CD4-positive, alpha-beta memory T cell (primary cell): ENCODE results near the gene LRP1B. TPM values are rescaled to one million over a fixed set of nuclear protein-coding genes. Genes with fewer than 3 reads are reported as not detected.

Experiments used
- CTCF ChIA-PET: fragments of 350-600 bp; sonication (Branson Sonifier 250); formaldehyde crosslinking; loops from one replicate; lab custom pipeline; 2021; ENCODE audit warnings: inconsistent platforms; ENCODE audit not compliant: partially characterized antibody; lab: Charles Lee
- POLR2A ChIA-PET: fragments of 350-600 bp; sonication (Branson Sonifier 250); formaldehyde crosslinking; loops from one replicate; lab custom pipeline; 2021; ENCODE audit not compliant: partially characterized antibody; lab: Charles Lee
- DNase-seq, 5 donors: peaks; one replicate each; pipeline versions ENCODE4 v3.0.0 to v3.0.0-alpha.2; 2020 to 2022; ENCODE audit warnings: mixed read lengths in 1 of 5
- H3K27ac ChIP-seq: one replicate; pipeline ENCODE4 v1.7.0; 2013; ENCODE audit warnings: low read depth, low read length
- H3K27me3 ChIP-seq: 2 replicates; pipeline ENCODE4 v1.7.0; 2013; ENCODE audit warnings: mild to moderate bottlenecking, low read length, moderate library complexity; ENCODE audit not compliant: insufficient read depth
- H3K36me3 ChIP-seq: 2 replicates; pipeline ENCODE4 v1.7.0; 2013; ENCODE audit warnings: mild to moderate bottlenecking, low read length, moderate library complexity; ENCODE audit not compliant: insufficient read depth
- H3K4me1 ChIP-seq: 2 replicates; pipeline ENCODE4 v1.7.0; 2013; ENCODE audit warnings: mild to moderate bottlenecking, low read length, moderate library complexity; ENCODE audit not compliant: insufficient read depth
- H3K4me3 ChIP-seq, 2 donors: one replicate each; pipeline ENCODE4 v1.7.0; 2013; ENCODE audit warnings: low read length in 2 of 2, mild to moderate bottlenecking in 1 of 2
- H3K9me3 ChIP-seq, 2 donors: one replicate each; pipeline ENCODE4 v1.7.0; 2013; ENCODE audit warnings: low read length in 2 of 2, control low read depth in 1 of 2; ENCODE audit not compliant: control insufficient read depth in 1 of 2
- H3K27ac Mint-ChIP-seq, 7 donors: one replicate each; pipeline ENCODE4 v1.8.0; 2020 to 2021; ENCODE audit warnings: mixed read lengths in 7 of 7, mild to moderate bottlenecking in 6 of 7, inconsistent platforms in 3 of 7, moderate library complexity in 3 of 7
- H3K27me3 Mint-ChIP-seq, 2 donors: one replicate each; pipeline ENCODE4 v1.8.0; 2020 to 2021; ENCODE audit warnings: mixed read lengths in 2 of 2
- H3K36me3 Mint-ChIP-seq, 2 donors: one replicate each; pipeline ENCODE4 v1.8.0; 2020 to 2021; ENCODE audit warnings: mixed read lengths in 2 of 2, inconsistent platforms in 1 of 2, mild to moderate bottlenecking in 1 of 2
- H3K4me1 Mint-ChIP-seq, 4 donors: one replicate each; pipeline ENCODE4 v1.8.0; 2020 to 2021; ENCODE audit warnings: mixed read lengths in 4 of 4, mild to moderate bottlenecking in 1 of 4
- H3K4me3 Mint-ChIP-seq, 8 donors: one replicate each; pipeline ENCODE4 v1.8.0; 2020 to 2021; ENCODE audit warnings: mixed read lengths in 8 of 8, mild to moderate bottlenecking in 7 of 8, moderate library complexity in 6 of 8, inconsistent platforms in 3 of 8
- H3K9me3 Mint-ChIP-seq, 8 donors: one replicate each; pipeline ENCODE4 v1.8.0; 2020 to 2021; ENCODE audit warnings: mixed read lengths in 8 of 8, mild to moderate bottlenecking in 5 of 8, inconsistent platforms in 3 of 8, moderate library complexity in 1 of 8
- intact Hi-C: fragments of 100-400 bp; cut with micrococcal nuclease; formaldehyde crosslinking; loops from one replicate; pipeline ENCODE4 v1.15.1; 2023
- polyA plus RNA-seq, 2 donors: library from polyadenylated mRNA; unstranded; fragments of 300-500 nt; fragmentation: Illumina TruSeq; gene quantifications; one replicate each; pipeline ENCODE4 v1.2.3, GENCODE V29; 2021
- total RNA-seq, 2 experiments: library from RNA; stranded (reverse); gene quantifications; one replicate each; pipeline ENCODE4 v1.2.3, GENCODE V29; 2021

Gene LRP1B
- total and polyA plus RNA-seq, 4 experiments from 2014 or later = not detected

GRCh38 chr2:141498561-141498960 is 632.3 kb downstream of the LRP1B start:
- POLR2A ChIA-PET = no interaction called here
- H3K36me3 Mint-ChIP-seq = no peaks in the 10 kb centered on the region
- no peak overlapping the region for H3K4me3 ChIP-seq
- H3K4me1 Mint-ChIP-seq = no peaks in the 10 kb centered on the region
- no peaks in the 10 kb centered on the region for H3K27me3 Mint-ChIP-seq
- H3K27ac ChIP-seq = no peak overlapping the region
- CTCF ChIA-PET = no interaction called here
- no peaks in the 10 kb centered on the region for H3K9me3 ChIP-seq
- H3K36me3 ChIP-seq = no peaks in the 10 kb centered on the region
- H3K4me3 Mint-ChIP-seq = no peak overlapping the region
- no peaks in the 10 kb centered on the region for H3K27me3 ChIP-seq
- H3K27ac Mint-ChIP-seq = peak overlapping the region in 1 of 7 donors; percentile 10
- no peak for DNase-seq
- H3K4me1 ChIP-seq = no peaks in the 10 kb centered on the region
- H3K9me3 Mint-ChIP-seq = peaks cover 0 to 18% (median 5%) of the 10 kb centered on the region in 8 donors
- intact Hi-C loops = no loop called here

GRCh38 chr2:141497272-141497671 is 633.5 kb downstream of the LRP1B start:
- ChIA-PET POLR2A (no interaction called here), CTCF (no interaction called here)
- no peaks in the 10 kb centered on the region for H3K4me1 ChIP-seq
- Mint-ChIP-seq H3K27me3 (no peaks in the 10 kb centered on the region), H3K9me3 (peaks cover 3 to 19% (median 5%) of the 10 kb centered on the region in 8 donors), H3K4me1 (no peaks in the 10 kb centered on the region), H3K36me3 (no peaks in the 10 kb centered on the region), H3K27ac (no peak overlapping the region), H3K4me3 (no peak overlapping the region)
- no peak overlapping the region for H3K27ac ChIP-seq
- DNase-seq = no peak
- H3K36me3 ChIP-seq = no peaks in the 10 kb centered on the region
- H3K9me3 ChIP-seq = no peaks in the 10 kb centered on the region
- H3K4me3 ChIP-seq = no peak overlapping the region
- intact Hi-C loops = no loop called here
- H3K27me3 ChIP-seq = no peaks in the 10 kb centered on the region

DNA sequence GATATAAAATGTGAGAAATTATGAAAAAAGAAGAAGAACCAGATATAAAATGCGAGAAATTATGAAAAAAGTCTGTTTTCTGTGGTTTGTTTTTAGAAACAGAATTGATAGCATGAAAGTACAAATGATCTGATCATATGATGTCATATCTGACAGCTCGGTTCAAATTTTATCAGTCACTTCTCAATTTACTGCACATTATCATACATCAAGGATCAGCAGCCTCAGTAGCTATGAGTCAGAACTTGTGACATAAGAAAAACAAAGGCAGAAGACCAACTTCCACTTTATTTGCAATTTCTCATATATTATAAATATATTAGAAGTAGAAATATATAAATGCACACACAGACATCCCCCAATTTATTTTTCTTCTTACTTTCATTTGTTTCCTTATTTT is 634.0 kb downstream of the LRP1B start:
- H3K4me3 ChIP-seq = no peak overlapping the region
- H3K27me3 ChIP-seq = no peaks in the 10 kb centered on the region
- intact Hi-C loops = no loop called here
- Mint-ChIP-seq H3K27ac (no peak overlapping the region), H3K27me3 (no peaks in the 10 kb centered on the region), H3K9me3 (peaks cover 3 to 22% (median 6%) of the 10 kb centered on the region in 8 donors), H3K4me1 (no peaks in the 10 kb centered on the region), H3K36me3 (no peaks in the 10 kb centered on the region), H3K4me3 (no peak overlapping the region)
- DNase-seq = no peak
- no peaks in the 10 kb centered on the region for H3K36me3 ChIP-seq
- CTCF ChIA-PET = no interaction called here
- no peaks in the 10 kb centered on the region for H3K9me3 ChIP-seq
- POLR2A ChIA-PET = no interaction called here
- no peak overlapping the region for H3K27ac ChIP-seq
- no peaks in the 10 kb centered on the region for H3K4me1 ChIP-seq

- no peaks in the 10 kb centered on the region for H3K4me1 ChIP-seq
- no peaks in the 10 kb centered on the region for H3K4me1 Mint-ChIP-seq
- CTCF ChIA-PET = no interaction called here
These were observed 636.9 kb downstream of the LRP1B start for GRCh38 chr2:141493936-141494335.

GRCh38 chr2:141492816-141493215 is 638.0 kb downstream of the LRP1B start:
- Mint-ChIP-seq H3K36me3 (no peaks in the 10 kb centered on the region), H3K27ac (no peak overlapping the region), H3K4me3 (no peak overlapping the region), H3K27me3 (no peaks in the 10 kb centered on the region), H3K4me1 (no peaks in the 10 kb centered on the region), H3K9me3 (peaks cover 0 to 23% (median 6%) of the 10 kb centered on the region in 8 donors)
- intact Hi-C loops = no loop called here
- H3K9me3 ChIP-seq = no peaks in the 10 kb centered on the region
- no peaks in the 10 kb centered on the region for H3K4me1 ChIP-seq
- no peaks in the 10 kb centered on the region for H3K36me3 ChIP-seq
- H3K4me3 ChIP-seq = no peak overlapping the region
- CTCF ChIA-PET = no interaction called here
- POLR2A ChIA-PET = no interaction called here
- H3K27me3 ChIP-seq = no peaks in the 10 kb centered on the region
- DNase-seq = no peak
- H3K27ac ChIP-seq = no peak overlapping the region

More at GRCh38 chr2:141493936-141494335, 636.9 kb downstream of the LRP1B start:
- no peaks in the 10 kb centered on the region for H3K36me3 Mint-ChIP-seq
- Histone ChIP-seq H3K27me3 (no peaks in the 10 kb centered on the region), H3K36me3 (no peaks in the 10 kb centered on the region), H3K4me3 (no peak overlapping the region), H3K27ac (no peak overlapping the region), H3K9me3 (no peaks in the 10 kb centered on the region)
- no peak overlapping the region for H3K27ac Mint-ChIP-seq
- POLR2A ChIA-PET = no interaction called here
- no peak for DNase-seq
- no peak overlapping the region for H3K4me3 Mint-ChIP-seq
- no peaks in the 10 kb centered on the region for H3K27me3 Mint-ChIP-seq
- intact Hi-C loops = no loop called here
- peaks cover 3 to 23% (median 6%) of the 10 kb centered on the region in 8 donors for H3K9me3 Mint-ChIP-seq

DNA sequence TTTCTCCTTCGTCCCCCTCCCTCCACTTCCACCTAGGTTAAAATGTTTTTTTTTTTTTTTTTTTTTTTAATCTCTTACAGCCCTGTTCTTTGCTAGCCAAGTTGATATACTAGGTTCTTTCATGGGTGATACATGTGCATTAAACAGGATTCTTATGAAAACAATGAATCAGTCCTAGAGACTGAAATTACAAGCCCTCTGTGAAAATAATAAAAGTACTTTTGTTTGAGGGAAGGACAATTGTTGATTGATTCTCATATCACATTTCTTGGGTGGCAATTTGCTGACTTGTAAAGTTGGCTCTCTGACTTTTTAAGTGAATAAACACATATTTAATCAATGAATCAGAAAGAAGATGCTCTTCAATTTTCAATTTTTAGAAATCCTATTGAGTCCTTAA is 639.9 kb downstream of the LRP1B start:
- no peaks in the 10 kb centered on the region for H3K36me3 Mint-ChIP-seq
- H3K4me1 ChIP-seq = no peaks in the 10 kb centered on the region
- DNase-seq = no peak
- no peak overlapping the region for H3K4me3 ChIP-seq
- intact Hi-C loops = no loop called here
- H3K9me3 ChIP-seq = no peaks in the 10 kb centered on the region
- no peaks in the 10 kb centered on the region for H3K36me3 ChIP-seq
- no peaks in the 10 kb centered on the region for H3K27me3 ChIP-seq
- ChIA-PET CTCF (no interaction called here), POLR2A (no interaction called here)
- no peak overlapping the region for H3K27ac Mint-ChIP-seq
- H3K9me3 Mint-ChIP-seq = peaks cover 0 to 19% (median 9%) of the 10 kb centered on the region in 8 donors
- H3K4me3 Mint-ChIP-seq = no peak overlapping the region
- no peaks in the 10 kb centered on the region for H3K4me1 Mint-ChIP-seq
- H3K27me3 Mint-ChIP-seq = no peaks in the 10 kb centered on the region
- H3K27ac ChIP-seq = no peak overlapping the region

- Histone ChIP-seq H3K27me3 (no peaks in the 10 kb centered on the region), H3K36me3 (no peaks in the 10 kb centered on the region), H3K9me3 (no peaks in the 10 kb centered on the region), H3K27ac (no peak overlapping the region), H3K4me1 (no peaks in the 10 kb centered on the region), H3K4me3 (no peak overlapping the region)
- Mint-ChIP-seq H3K27ac (no peak overlapping the region), H3K36me3 (no peaks in the 10 kb centered on the region), H3K9me3 (peaks cover 0 to 13% (median 10%) of the 10 kb centered on the region in 8 donors), H3K4me3 (no peak overlapping the region), H3K27me3 (no peaks in the 10 kb centered on the region), H3K4me1 (no peaks in the 10 kb centered on the region)
- intact Hi-C loops = no loop called here
- POLR2A ChIA-PET = no interaction called here
- no peak for DNase-seq
- CTCF ChIA-PET = no interaction called here
These were observed 648.1 kb downstream of the LRP1B start for GRCh38 chr2:141482697-141483096.

GRCh38 chr2:141475801-141476200 is 655.0 kb downstream of the LRP1B start:
- Mint-ChIP-seq H3K27me3 (no peaks in the 10 kb centered on the region), H3K9me3 (peaks cover 0 to 13% (median 4%) of the 10 kb centered on the region in 8 donors), H3K27ac (no peak overlapping the region), H3K4me1 (no peaks in the 10 kb centered on the region), H3K36me3 (no peaks in the 10 kb centered on the region), H3K4me3 (no peak overlapping the region)
- Histone ChIP-seq H3K4me3 (no peak overlapping the region), H3K27ac (no peak overlapping the region), H3K9me3 (no peaks in the 10 kb centered on the region), H3K27me3 (no peaks in the 10 kb centered on the region), H3K4me1 (no peaks in the 10 kb centered on the region), H3K36me3 (no peaks in the 10 kb centered on the region)
- DNase-seq = no peak
- intact Hi-C loops = no loop called here
- ChIA-PET CTCF (no interaction called here), POLR2A (no interaction called here)
